Mucosa of stomach (tissue), 1 donor: ENCODE data around the gene COL6A2.
"Not testable (repeated sequence)": the region's sequence is repeated elsewhere in the genome, so short reads cannot be mapped to it uniquely, and the experiment has no call there.

Experiments
- H3K27me3 ChIP-seq: one replicate; pipeline ENCODE4 v1.7.0; 2013; ENCODE audit warnings: mild to moderate bottlenecking, low read length; ENCODE audit not compliant: control insufficient read depth, insufficient read depth
- H3K36me3 ChIP-seq: one replicate; pipeline ENCODE4 v1.7.0; 2013; ENCODE audit warnings: low read length; ENCODE audit not compliant: control insufficient read depth, insufficient read depth
- H3K4me1 ChIP-seq: one replicate; pipeline ENCODE4 v1.7.0; 2013; ENCODE audit warnings: mild to moderate bottlenecking, low read length; ENCODE audit not compliant: control insufficient read depth, insufficient read depth
- H3K4me3 ChIP-seq: one replicate; pipeline ENCODE4 v1.7.0; 2013; ENCODE audit warnings: low read length
- H3K9ac ChIP-seq: one replicate; pipeline ENCODE4 v1.7.0; 2013; ENCODE audit warnings: mild to moderate bottlenecking, low read length, moderate library complexity
- H3K9me3 ChIP-seq: one replicate; pipeline ENCODE4 v1.7.0; 2013; ENCODE audit warnings: mild to moderate bottlenecking, low read length, moderate library complexity; ENCODE audit not compliant: control insufficient read depth
- donor health status: Pancreatic carcinoma.

Gene COL6A2

DNA sequence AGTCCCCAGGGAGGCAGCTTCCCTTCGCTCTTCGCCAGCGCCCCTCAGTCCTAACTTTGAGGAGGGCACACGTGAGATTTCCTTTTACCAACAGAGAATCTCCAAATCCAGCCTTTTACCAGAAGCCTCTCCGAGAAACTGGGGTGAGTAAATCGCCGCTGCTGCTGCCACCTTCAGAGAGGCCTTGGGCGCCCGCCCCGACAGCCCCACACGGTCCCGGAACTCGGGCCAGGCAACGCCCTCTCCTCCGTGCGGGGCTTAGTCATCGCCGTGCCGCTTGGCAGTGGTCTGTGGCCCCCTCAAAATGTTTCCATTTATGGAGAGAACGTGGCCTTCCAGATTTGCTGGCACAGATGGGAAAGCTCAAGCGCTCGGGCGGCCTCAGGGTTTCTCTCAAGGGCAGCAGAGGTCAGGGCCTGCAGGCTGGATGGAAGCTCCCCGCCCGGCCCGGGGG lies 41.4 kb upstream of the COL6A2 start:
- no peaks in the 10 kb centered on the region for H3K36me3 ChIP-seq
- H3K4me1 ChIP-seq, result peaks cover 15% of the 10 kb centered on the region
- no peak overlapping the region for H3K9ac ChIP-seq
- H3K4me3 ChIP-seq, result no peak overlapping the region
- no peaks in the 10 kb centered on the region for H3K9me3 ChIP-seq
- no peaks in the 10 kb centered on the region for H3K27me3 ChIP-seq

DNA sequence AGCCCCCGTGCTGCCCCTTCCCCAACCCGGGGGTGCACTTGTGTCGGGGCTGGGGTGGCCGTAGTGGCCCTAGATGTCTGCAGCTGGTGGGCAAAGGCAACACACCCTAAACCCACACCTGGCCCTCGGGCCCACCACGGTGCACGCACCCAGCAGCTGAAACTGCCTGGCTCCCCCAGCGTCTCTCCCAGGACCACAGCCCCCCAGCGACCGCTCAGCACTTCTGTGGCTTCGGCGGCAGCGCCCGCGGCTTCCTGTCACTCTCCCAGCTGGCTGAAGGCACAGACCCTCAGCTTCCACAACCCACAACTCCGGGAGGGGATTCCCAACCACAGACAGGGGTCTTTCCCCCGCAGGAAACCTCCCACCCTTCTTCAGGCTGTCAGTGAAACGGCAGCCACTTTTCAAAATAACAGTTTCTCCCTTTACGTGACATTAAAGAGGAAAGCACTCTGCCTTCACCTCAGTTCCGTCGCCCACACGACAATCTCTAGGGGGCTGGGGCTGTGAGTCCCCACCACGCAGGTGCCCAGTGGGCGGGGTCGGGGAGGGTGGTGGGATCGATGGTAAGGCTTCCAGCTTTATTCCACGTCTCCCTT lies 40.7 kb upstream of the COL6A2 start:
- peak overlapping the region; percentile 31 for H3K9ac ChIP-seq
- H3K9me3 ChIP-seq, result no peaks in the 10 kb centered on the region
- H3K4me1 ChIP-seq, result peaks cover 15% of the 10 kb centered on the region
- no peak overlapping the region for H3K4me3 ChIP-seq
- H3K27me3 ChIP-seq, result no peaks in the 10 kb centered on the region
- H3K36me3 ChIP-seq, result no peaks in the 10 kb centered on the region

DNA sequence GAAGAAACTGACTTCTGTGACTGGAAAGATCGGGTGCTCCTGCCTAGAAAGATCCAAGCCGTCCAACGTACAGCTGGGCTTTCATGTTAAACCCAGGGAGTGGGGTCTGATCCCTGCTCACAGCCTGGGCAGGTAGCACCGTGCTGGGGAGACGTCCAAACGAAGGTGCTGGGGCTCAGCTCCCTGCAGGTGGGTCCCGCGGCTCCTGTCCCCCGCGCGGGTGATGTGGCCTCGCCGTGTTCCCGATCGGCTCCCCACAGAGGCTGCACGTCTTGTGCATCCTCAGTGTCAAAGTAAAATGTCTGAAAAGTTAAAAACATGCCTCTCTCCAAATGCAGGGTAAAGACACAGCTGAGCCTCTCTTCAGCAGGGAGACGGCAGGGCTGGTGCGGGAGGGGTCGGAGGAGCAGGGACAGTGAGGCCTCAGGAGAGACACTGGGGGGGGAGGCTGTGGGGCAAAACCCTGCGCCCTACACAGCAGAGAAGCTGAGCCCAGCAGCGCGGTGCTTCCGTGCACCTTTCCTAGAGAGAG lies 40.1 kb upstream of the COL6A2 start:
- Histone ChIP-seq H3K9ac (no peak overlapping the region), H3K4me1 (peaks cover 15% of the 10 kb centered on the region), H3K36me3 (no peaks in the 10 kb centered on the region)

DNA sequence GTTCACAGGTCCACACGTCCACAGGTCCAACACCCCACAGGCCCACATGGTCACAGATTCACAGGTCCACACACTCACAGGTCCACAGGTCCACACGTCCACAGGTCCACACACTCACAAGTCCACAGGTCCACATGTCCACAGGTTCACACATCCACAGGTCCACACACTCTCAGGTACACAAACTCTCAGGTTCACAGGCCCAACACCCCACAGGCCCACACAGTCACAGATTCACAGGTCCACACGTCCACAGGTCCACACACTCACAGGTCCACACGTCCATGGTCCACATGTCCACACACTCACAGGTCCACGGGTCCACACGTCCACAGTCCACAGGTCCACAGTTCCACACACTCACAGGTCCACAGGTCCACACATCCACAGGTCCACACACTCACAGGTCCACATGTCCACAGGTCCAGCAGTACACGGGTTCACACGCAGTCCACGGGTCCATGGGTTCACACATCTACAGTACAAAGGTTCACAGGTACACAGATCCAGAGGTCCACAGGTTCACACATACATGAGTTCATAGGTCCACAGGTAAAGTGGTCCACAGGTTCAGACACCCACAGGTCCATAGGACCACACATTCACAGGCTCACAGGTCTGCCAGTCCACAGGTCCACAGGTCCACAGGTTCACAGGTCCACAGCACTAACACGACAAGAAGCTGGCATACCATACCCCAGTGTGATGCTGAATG lies 39.3 kb upstream of the COL6A2 start:
- H3K9me3 ChIP-seq, result no peaks in the 10 kb centered on the region
- no peak overlapping the region for H3K9ac ChIP-seq
- H3K4me3 ChIP-seq, result no peak overlapping the region
- H3K4me1 ChIP-seq, result peaks cover 15% of the 10 kb centered on the region
- H3K36me3 ChIP-seq, result no peaks in the 10 kb centered on the region
- H3K27me3 ChIP-seq, result no peaks in the 10 kb centered on the region

More for the DNA sequence above, 40.1 kb upstream of the COL6A2 start:
- Histone ChIP-seq H3K9me3 (no peaks in the 10 kb centered on the region), H3K4me3 (no peak overlapping the region), H3K27me3 (no peaks in the 10 kb centered on the region)

DNA sequence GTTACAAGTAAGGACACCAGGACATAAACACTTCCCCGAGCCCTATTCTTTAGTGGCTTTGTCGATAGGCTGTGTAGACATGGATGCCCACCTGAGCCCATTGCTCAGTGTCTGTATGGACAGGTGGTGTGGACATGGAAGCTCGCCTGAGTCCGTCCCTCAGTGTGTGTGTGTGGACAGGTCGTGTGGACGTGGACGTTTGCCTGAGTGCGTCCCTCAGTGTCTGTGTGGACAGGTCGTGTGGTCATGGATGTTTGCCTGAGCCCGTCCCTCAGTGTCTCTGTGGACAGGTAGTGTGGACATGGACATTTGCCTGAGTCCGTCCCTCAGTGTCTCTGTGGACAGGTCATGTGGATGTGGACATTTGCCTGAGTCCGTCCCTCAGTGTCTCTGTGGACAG lies 38.7 kb upstream of the COL6A2 start:
- peaks cover 15% of the 10 kb centered on the region for H3K4me1 ChIP-seq
- H3K4me3 ChIP-seq, result no peak overlapping the region
- no peaks in the 10 kb centered on the region for H3K36me3 ChIP-seq
- H3K9ac ChIP-seq, result no peak overlapping the region
- H3K9me3 ChIP-seq, result no peaks in the 10 kb centered on the region
- no peaks in the 10 kb centered on the region for H3K27me3 ChIP-seq

DNA sequence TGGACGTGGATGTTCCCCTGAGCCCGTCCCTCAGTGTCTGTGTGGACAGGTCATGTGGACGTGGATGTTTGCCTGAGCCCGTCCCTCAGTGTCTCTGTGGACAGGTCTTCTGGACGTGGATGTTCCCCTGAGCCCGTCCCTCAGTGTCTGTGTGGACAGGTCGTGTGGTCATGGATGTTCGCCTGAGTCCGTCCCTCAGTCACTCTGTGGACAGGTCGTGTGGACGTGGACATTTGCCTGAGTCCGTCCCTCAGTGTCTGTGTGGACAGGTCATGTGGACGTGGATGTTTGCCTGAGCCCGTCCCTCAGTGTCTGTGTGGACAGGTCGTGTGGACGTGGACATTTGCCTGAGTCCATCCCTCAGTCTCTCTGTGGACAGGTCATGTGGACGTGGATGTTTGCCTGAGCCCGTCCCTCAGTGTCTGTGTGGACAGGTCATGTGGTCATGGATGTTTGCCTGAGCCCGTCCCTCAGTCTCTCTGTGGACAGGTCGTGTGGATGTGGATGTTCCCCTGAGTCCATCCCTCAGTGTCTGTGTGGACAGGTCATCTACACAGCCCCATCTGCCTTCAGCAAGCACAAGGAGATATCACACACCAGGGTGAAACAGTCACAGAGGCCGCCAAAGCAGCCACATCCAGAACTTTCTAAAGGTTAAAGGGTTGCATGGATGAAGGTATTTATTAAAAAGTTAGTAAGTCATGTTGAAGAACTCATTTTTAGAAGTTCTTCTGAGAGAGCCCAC lies 38.0 kb upstream of the COL6A2 start:
- H3K4me1 ChIP-seq, result peaks cover 17% of the 10 kb centered on the region
- not testable (repeated sequence) for H3K9me3 ChIP-seq, H3K4me3 ChIP-seq, H3K27me3 ChIP-seq, H3K36me3 ChIP-seq, H3K9ac ChIP-seq

DNA sequence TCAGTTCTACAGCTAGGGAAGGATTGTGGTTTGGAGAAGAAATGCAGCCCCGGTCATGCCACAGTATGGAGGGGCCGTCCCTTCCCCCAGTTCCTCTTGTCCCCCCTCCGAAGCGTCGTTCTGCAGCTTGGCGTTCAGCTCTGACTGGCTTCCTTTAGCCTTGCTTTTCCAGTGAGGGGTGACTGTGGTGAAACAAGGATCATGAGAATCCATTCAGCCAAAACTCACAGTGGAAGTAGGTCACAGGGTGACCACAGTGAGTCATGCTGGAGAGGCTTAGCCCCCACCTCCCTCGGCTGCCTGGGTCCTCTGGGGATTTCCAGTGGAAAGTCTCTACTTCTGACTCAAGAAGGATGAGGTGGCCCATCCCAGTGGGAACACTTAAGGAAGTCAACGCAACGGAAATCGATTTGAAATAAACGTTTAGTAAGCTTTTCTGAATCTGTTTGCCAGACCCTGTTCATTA lies 37.3 kb upstream of the COL6A2 start:
- Histone ChIP-seq H3K27me3 (peaks cover 7% of the 10 kb centered on the region), H3K9me3 (no peaks in the 10 kb centered on the region), H3K4me3 (no peak overlapping the region), H3K4me1 (peaks cover 18% of the 10 kb centered on the region), H3K9ac (no peak overlapping the region), H3K36me3 (no peaks in the 10 kb centered on the region)

DNA sequence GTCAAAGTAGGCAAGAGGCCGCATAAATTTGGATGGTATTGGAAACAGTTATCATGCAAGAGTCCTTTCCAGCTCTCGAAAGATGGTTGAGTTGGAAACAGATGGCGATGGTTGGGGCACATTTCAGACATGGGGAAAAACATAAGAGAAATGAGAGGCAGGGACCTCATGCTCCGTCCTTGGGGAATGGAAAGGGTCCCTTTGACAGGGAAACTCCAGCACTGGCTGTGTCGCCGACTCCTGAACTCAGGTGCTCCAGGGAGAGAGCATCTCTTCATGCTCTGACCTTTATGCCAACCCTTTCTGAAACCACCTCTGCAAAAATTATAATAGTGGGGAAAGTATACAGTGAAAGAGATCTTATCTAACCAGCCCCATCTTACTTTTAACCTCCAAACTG lies 36.8 kb upstream of the COL6A2 start:
- Histone ChIP-seq H3K4me3 (no peak overlapping the region), H3K36me3 (no peaks in the 10 kb centered on the region), H3K9me3 (no peaks in the 10 kb centered on the region), H3K9ac (no peak overlapping the region), H3K4me1 (peaks cover 20% of the 10 kb centered on the region), H3K27me3 (peaks cover 11% of the 10 kb centered on the region)

DNA sequence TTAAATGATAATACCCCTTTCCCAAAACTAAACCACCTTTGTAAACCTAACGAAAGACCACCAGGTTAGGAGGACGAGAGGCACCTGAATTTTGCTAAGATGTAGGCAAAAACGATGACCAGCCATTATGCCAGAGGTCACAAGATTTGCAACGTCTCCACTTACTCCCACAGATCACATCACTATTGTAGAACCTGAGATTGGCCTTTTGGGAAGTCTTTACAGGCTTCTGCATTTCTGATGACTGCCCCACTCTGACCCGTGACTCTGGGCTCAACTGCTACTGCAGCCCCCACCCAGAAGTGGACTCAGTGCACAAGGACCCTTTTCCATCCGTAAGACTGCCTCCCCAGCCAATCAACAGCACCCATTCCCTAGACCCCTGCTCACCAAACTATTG lies 36.4 kb upstream of the COL6A2 start:
- H3K36me3 ChIP-seq, result no peaks in the 10 kb centered on the region
- peaks cover 11% of the 10 kb centered on the region for H3K27me3 ChIP-seq

DNA sequence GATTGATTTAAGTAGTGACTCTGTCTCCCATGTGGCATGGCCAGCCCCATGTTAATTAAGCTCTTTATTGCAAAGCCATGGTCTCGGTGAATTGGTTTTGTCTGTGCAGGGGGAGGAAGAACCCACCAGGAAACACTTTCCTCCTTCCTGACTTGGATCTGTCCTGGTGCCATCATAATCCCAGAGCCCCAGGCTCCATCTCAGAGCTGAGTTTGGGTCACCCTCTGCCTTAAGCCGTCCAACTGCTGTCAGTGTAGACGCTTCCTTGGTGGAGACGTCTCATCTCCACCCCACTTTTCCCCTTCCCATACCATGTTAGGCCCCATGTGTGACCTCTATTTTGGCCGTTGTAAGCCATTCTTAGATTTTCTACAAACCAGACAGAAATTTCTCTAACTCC lies 36.0 kb upstream of the COL6A2 start:
- Histone ChIP-seq H3K9me3 (no peaks in the 10 kb centered on the region), H3K9ac (no peak overlapping the region), H3K36me3 (no peaks in the 10 kb centered on the region), H3K4me3 (no peak overlapping the region), H3K27me3 (peaks cover 12% of the 10 kb centered on the region), H3K4me1 (peaks cover 26% of the 10 kb centered on the region)

More for the DNA sequence above, 36.4 kb upstream of the COL6A2 start:
- Histone ChIP-seq H3K4me3 (no peak overlapping the region), H3K9me3 (no peaks in the 10 kb centered on the region), H3K4me1 (peaks cover 25% of the 10 kb centered on the region), H3K9ac (no peak overlapping the region)

DNA sequence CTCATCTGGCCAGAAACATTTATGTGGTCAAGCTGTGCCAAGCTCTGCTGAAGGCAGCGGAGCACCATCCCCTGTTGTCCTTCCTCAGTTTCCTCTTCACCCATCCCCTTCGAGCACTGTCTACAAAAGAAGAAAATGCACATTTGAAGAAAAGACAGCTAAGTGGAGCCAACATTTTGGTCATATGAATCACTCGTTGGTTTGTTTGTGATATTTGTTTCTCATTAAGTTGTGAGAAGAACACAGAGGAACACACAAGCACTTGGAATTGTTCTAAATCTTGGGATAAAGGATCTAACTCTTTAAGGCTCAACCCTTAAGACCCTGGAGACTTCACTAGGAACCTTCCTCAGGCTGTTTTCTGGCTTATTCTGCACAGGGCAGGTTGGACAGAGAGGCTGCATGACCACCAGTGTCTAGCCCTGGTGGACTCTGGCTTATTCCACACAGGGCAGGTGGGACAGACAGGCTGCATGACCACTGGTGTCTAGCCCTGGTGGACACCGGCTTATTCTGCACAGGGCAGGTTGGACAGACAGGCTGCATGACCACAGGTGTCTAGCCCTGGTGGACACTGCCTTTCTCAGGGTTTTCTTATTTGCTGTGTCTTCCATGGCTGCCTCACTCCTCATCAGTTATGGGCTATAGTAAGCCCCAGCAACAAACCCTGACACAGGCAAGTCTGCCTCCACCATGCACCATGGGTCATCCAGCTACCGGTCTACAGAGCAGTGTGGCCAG lies 35.3 kb upstream of the COL6A2 start:
- peaks cover 30% of the 10 kb centered on the region for H3K4me1 ChIP-seq
- H3K36me3 ChIP-seq, result no peaks in the 10 kb centered on the region
- no peaks in the 10 kb centered on the region for H3K9me3 ChIP-seq
- H3K4me3 ChIP-seq, result no peak overlapping the region
- no peak overlapping the region for H3K9ac ChIP-seq
- H3K27me3 ChIP-seq, result peaks cover 15% of the 10 kb centered on the region
